ENCODE results near the gene GPATCH8. TPM values are rescaled to one million over a fixed set of nuclear protein-coding genes. Genes with fewer than 3 reads are reported as not detected.
"Not testable (repeated sequence)": the region's sequence is repeated elsewhere in the genome, so short reads cannot be mapped to it uniquely, and the experiment has no call there.

GPATCH8 gene
- total RNA-seq, 1 experiment from 2014 or later = 33.8 TPM

DNA sequence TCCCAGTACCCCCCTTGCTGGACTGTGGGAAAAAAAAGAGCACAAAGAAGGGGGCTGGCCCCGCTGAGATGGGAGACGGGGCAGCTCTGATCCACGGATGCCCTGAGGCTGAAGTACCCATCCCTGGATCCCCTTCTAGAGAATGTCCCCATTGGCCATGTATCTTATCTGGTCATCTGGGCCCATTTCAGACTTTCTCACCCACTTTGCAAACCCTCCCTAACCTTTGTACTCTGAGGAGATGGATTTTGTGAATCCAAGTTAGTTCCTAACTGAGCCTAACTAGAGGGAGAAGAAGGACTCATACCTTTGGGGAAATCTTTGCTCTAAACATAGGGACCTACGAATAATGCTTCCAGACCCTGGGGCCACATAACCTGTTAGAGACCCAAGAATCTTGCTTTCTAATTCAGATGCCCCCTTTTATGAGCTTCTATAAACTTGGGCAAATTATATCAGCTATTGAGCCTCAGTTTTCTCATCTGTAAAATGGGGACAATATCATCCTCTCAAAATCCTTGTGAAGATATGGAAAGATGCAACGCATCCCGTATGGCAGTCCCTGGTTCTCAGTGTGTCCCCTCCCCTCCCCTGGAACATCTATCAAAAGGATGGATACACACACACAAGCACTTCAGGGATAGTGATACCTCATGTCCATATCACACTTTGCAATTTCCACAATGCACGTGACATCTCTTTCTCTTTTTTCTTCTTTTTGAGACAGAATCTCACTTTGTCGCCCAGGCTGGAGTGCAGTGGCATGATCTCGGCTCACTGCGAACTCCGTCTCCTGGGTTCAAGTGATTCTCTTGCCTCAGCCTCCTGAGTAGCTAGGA, 37.3 kb upstream of the GPATCH8 start:
- H3K36me3 ChIP-seq (ENCODE audit: insufficient read depth, low read length, poor library complexity, severe bottlenecking) = no peaks in the 10 kb centered on the region
- H3K9me3 ChIP-seq (ENCODE audit: low read depth, low read length, poor library complexity, severe bottlenecking) = no peaks in the 10 kb centered on the region
- ChIA-PET POLR2A (ENCODE audit: low non-redundant PET) (no interaction called here), CTCF (interaction anchor here (0.6 kb wide), 1 partner anchor 78 kb away, joined by 5 read pairs; no protein-coding TSS in a partner anchor)
- H3K4me3 ChIP-seq (ENCODE audit: low read depth, low read length, poor library complexity, severe bottlenecking) = no peak overlapping the region
- peaks cover 32% of the 10 kb centered on the region for H3K4me1 ChIP-seq (ENCODE audit: insufficient read depth, low read length, poor library complexity, severe bottlenecking)
- no peaks in the 10 kb centered on the region for H3K27me3 ChIP-seq (replicated peaks; ENCODE audit: insufficient read depth, low read depth, low read length, poor library complexity)
- DNase-seq (ENCODE audit: low spot score) = no peak
- TF ChIP-seq EZH2 (IDR thresholded peaks at IDR 0.05; ENCODE audit: borderline replicate concordance, low read depth, low read length, poor library complexity, severe bottlenecking) = no peak
- TF ChIP-seq, protein P1, sequence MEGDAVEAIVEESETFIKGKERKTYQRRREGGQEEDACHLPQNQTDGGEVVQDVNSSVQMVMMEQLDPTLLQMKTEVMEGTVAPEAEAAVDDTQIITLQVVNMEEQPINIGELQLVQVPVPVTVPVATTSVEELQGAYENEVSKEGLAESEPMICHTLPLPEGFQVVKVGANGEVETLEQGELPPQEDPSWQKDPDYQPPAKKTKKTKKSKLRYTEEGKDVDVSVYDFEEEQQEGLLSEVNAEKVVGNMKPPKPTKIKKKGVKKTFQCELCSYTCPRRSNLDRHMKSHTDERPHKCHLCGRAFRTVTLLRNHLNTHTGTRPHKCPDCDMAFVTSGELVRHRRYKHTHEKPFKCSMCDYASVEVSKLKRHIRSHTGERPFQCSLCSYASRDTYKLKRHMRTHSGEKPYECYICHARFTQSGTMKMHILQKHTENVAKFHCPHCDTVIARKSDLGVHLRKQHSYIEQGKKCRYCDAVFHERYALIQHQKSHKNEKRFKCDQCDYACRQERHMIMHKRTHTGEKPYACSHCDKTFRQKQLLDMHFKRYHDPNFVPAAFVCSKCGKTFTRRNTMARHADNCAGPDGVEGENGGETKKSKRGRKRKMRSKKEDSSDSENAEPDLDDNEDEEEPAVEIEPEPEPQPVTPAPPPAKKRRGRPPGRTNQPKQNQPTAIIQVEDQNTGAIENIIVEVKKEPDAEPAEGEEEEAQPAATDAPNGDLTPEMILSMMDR (conservative IDR thresholded peaks at IDR 0.05; ENCODE audit: low read depth, low read length) = no peak
- BruUV-seq (replicated peaks) = no TSS peak
- H3K27ac ChIP-seq (ENCODE audit: low read depth, low read length, poor library complexity, severe bottlenecking) = no peak overlapping the region
- intact Hi-C loops (cut with micrococcal nuclease; ENCODE audit: unreplicated experiment) = no loop called here

DNA sequence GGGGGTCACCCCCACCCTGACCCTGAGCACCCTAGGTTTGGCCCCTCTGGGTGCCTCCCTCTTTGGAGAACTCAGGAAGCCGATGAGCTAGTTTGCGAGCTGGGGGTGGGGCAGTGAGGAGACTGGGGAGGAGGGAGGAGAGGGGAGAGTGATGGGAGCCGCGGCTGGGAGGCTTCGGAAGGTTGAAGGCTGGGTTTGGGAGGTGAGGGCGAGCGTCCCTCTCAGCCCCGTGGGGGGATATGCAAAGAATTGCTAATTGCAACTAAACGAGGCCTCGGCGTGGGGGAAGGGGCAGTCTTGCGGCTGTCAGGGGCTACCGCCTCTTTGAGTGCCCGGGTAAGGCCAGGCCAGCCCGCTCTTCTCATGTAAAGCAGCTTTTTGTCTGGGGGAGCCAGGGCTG, 36.5 kb upstream of the GPATCH8 start:
- no peak for DNase-seq (ENCODE audit: low spot score)
- Histone ChIP-seq H3K27ac (ENCODE audit: low read depth, low read length, poor library complexity, severe bottlenecking) (no peak overlapping the region), H3K27me3 (replicated peaks; ENCODE audit: insufficient read depth, low read depth, low read length, poor library complexity) (no peaks in the 10 kb centered on the region), H3K9me3 (ENCODE audit: low read depth, low read length, poor library complexity, severe bottlenecking) (no peaks in the 10 kb centered on the region), H3K4me3 (ENCODE audit: low read depth, low read length, poor library complexity, severe bottlenecking) (no peak overlapping the region), H3K4me1 (ENCODE audit: insufficient read depth, low read length, poor library complexity, severe bottlenecking) (peaks cover 32% of the 10 kb centered on the region), H3K36me3 (ENCODE audit: insufficient read depth, low read length, poor library complexity, severe bottlenecking) (no peaks in the 10 kb centered on the region)
- CTCF ChIA-PET = interaction anchor here (0.6 kb wide), 1 partner anchor 79 kb away, joined by 5 read pairs; no protein-coding TSS in a partner anchor
- intact Hi-C loops (cut with micrococcal nuclease; ENCODE audit: unreplicated experiment) = loop anchor here (10.0 kb wide), 1 partner anchor 135 kb away; no protein-coding TSS in a partner anchor
- POLR2A ChIA-PET (ENCODE audit: low non-redundant PET) = no interaction called here
- BruUV-seq (replicated peaks) = no TSS peak
- TF ChIP-seq, protein P1 (conservative IDR thresholded peaks at IDR 0.05; ENCODE audit: low read depth, low read length) = no peak
- no peak for TF ChIP-seq EZH2 (IDR thresholded peaks at IDR 0.05; ENCODE audit: borderline replicate concordance, low read depth, low read length, poor library complexity, severe bottlenecking)

GRCh38 chr17:44537922-44538321, 34.7 kb upstream of the GPATCH8 start:
- H3K9me3 ChIP-seq (ENCODE audit: low read depth, low read length, poor library complexity, severe bottlenecking); DNase-seq (ENCODE audit: low spot score); BruUV-seq (replicated peaks); H3K27me3 ChIP-seq (replicated peaks; ENCODE audit: insufficient read depth, low read depth, low read length, poor library complexity); H3K36me3 ChIP-seq (ENCODE audit: insufficient read depth, low read length, poor library complexity, severe bottlenecking); H3K4me3 ChIP-seq (ENCODE audit: low read depth, low read length, poor library complexity, severe bottlenecking); H3K27ac ChIP-seq (ENCODE audit: low read depth, low read length, poor library complexity, severe bottlenecking); CTCF ChIA-PET; POLR2A ChIA-PET (ENCODE audit: low non-redundant PET): not testable (repeated sequence)
- intact Hi-C loops (cut with micrococcal nuclease; ENCODE audit: unreplicated experiment) = loop anchor here (10.0 kb wide), 1 partner anchor 137 kb away; no protein-coding TSS in a partner anchor
- H3K4me1 ChIP-seq (ENCODE audit: insufficient read depth, low read length, poor library complexity, severe bottlenecking) = peaks cover 26% of the 10 kb centered on the region
